ENCODE data around the gene INPP4A.

GRCh38 chr2:98472132-98472650 lies 27.5 kb downstream of the INPP4A start:
- TF ChIP-seq CREB5 (CRISPR knock-in tag; IDR thresholded peaks at IDR 0.05; ENCODE audit: low read depth) (no peak), ZC3H10 (CRISPR knock-in tag; IDR thresholded peaks at IDR 0.05) (no peak)

Data from SK-N-SH treated with all-trans-retinoic acid at 6 μM for 48 hours (cell line).